Putamen (tissue), 1 donor: ENCODE results near the gene MCC.

Experiments used
- DNase-seq: peaks from one replicate; pipeline ENCODE4 v3.0.0-alpha.2; 2016; ENCODE audit warnings: low spot score

MCC gene

DNA sequence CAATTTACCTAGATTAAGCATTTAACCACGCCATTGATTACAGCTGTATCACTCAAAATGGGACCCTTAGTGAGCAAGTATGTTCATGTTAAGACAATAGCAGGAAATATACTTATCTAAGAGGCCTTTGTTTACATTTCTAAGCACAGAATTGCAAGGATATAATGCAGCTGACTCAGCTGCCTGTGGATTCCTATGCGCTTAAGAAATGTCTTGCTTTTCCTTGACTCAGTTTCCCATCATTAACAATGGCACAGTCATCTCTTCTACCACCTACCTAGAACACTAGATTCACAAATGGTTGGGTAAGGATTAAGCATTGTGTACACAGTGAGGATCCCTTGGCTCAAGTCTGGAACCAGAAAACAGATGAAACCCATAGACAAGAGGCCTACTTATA, 217.2 kb downstream of the MCC start:
- DNase-seq: no peak

- no peak for DNase-seq
Measured at GRCh38 chr5:113270086-113270485, 218.2 kb downstream of the MCC start.

DNA sequence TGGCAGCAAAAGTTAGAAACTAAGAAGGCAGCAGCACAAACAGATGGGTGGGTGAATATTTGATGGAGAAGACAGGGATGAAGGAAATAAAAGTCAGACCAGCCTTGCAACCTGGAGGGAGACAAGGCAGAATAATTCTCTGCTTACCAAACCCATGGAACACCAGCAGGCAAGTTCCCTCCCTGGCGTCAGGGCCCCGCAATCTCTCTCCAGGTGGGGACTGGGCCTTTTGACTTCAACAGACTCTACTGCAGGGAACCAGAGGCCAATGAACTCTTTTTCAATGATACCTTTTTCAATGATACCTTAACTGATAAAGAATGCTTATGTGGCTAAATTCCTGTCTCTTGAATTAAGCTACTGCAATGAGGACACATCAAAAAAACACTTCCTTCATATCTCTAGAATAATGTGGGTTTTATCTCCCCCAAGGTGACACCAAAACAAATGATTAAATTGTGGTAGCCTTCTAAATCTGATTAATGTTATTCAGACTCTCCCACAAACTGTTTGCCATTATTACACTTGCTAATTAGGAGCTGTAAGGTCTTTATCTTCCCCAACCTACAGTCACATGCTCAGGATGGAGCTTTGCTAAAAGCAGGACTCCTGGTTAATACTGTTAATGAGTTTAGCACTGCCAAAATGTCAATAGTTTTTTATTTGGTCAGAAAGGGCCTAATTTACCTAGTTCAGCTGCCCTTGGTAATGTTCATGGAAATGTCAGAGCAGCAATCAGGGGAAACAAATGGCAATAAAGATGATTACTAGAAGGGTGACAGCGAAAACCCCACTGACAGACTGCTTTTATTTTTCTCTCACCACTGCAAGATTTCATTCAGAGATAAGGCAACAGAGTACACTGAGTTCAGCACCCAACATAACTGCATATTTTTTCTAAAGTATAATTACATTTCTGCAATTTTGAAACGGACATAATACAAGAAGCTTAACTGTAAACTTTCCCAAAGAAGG, 218.9 kb downstream of the MCC start:
- no peak for DNase-seq

DNA sequence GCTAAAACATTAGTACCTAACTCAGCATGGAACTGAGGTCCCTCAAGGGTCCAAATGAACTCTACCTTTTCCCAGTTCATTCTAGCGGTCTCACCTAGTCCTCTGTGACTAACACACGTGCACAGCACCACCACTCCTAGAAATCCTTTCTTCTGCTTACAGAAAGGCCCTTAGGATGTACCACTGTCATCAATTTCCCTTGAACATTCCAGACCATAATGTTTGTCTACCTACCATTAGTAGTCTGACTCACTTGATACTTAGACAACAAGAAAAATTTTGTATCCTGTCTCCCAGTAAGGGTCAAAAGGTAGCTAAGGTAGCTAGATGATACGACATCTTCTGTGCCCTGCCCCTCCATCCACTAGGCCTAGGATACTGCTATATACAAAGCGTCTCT, 220.0 kb downstream of the MCC start:
- DNase-seq: no peak

- DNase-seq: no peak
Measured at GRCh38 chr5:113267361-113267900, 220.8 kb downstream of the MCC start.

DNA sequence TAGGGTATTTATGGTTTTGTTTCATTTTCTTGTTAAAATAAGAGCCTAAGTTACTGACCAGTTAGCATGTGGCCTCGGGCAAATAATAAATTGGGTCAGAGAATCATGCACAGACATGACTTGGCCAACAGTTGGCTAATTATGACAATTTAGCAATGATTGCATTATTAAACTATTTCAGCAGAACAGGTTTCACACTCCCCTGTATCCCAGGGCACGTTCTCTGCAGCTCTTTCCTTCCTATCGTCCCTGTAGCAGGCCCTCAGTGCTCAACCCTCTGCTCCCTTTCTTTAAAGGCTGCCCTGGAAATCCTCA, 221.4 kb downstream of the MCC start:
- DNase-seq: no peak

DNA sequence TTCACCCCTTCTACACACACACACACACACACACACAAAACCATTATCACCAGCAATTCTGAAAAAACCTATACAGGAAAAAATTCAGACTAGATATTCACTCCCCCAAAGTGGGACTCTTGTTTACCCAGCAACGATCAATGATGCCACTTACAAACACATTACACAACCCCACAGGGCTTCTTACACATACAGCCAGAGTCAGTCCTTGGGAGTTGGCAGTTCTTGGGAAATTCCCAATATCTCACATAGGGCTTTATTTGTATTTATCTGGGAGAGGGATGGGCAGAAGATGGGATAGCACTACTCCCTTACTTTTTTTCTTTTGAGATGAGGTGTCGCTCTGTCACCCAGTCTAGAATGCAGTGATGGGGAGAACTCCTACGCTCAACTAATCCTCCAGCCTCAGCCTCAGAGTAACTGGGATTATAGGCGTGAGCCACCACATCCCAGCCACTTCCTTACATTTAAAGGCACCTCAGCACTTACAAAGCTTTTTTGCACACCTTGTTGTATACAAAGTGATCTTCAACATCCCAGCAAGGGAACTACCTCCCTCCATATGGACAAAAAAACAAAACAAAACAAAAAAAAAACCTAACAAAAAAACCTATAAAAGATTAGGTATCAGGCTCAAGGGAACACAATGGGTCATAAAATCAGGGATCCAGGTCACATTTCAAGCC, 221.9 kb downstream of the MCC start:
- no peak for DNase-seq

- DNase-seq: no peak
Measured at GRCh38 chr5:113265190-113265589, 223.1 kb downstream of the MCC start.

DNA sequence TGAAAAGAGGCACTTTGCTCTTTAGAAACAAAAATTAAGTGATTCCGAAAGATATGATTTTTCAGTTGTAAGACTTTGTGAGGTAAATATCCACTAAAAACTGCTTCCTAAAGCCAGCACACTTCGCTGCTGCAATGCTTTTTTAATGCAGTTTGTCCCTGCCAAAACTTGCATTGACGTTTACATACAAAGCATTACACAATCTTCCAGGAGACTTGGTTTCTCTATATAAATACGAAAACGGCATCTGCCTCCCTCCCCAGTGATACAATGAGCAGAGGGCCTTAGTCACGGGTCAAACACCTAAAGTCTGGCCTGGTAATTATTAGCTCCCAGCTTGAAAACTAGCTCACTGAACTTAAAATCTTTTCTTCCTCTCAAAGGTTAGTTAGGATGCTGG, 224.2 kb downstream of the MCC start:
- no peak for DNase-seq

GRCh38 chr5:113263545-113263944, 224.7 kb downstream of the MCC start:
- no peak for DNase-seq

GRCh38 chr5:113262674-113263073, 225.6 kb downstream of the MCC start:
- DNase-seq: no peak

- DNase-seq: no peak
Measured at GRCh38 chr5:113259034-113259433, 229.2 kb downstream of the MCC start.

DNA sequence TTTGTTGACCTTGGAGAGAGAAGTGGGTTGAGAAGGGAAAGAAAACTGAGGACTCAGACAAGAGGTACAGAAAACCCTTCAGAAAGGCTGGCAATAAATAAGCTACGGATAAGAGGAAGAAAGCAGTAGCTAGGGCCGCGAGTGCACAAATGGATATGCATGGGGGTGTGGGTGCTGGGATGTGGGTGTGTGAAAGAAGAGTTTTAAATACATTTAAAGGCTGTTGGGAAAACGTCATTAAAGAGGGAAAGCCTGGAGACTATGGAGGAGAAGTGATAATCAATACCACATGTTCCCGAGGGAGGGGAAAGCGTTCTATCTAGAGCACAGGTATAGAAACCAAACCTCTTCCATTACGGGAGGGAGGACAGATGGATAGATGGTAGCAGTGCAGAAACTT, 230.7 kb downstream of the MCC start:
- no peak for DNase-seq

GRCh38 chr5:113256671-113257452, 231.4 kb downstream of the MCC start:
- DNase-seq: no peak

DNA sequence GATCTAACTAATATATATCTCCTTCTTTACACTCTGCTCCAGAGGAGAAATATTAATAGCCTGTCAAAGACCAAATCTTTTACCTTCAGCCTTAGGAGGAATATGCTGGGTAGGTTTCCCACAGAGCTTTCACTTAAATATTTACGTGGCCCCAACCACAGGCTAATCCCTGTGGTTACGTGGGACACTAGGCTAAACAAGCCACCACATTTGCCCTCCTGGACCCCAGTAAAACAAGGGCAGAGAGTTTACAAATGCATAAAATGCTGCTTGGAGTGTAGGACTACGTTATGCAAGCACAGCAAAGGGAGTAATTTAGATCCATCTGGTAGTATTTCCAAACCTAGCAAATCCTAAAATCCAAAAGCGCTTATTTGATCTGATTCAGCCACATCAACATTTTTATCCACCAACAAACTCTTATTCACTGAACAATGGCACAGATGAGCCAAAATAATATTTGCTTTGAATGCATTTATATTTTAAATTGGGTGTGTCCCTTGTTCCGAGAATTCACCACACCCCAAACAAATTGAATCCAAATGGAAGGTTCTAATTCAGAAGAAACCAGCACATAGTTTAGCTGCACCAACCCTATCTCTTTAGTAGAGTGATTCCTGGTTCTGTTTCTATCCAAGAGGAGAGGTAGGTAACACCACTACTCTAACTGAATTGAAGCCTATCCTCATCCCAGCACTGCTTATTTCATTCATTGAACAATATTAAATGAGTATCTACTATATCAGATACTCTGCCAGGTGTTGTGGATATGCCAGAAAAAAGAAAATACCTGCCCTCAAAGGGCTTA, 232.5 kb downstream of the MCC start:
- DNase-seq: no peak

DNA sequence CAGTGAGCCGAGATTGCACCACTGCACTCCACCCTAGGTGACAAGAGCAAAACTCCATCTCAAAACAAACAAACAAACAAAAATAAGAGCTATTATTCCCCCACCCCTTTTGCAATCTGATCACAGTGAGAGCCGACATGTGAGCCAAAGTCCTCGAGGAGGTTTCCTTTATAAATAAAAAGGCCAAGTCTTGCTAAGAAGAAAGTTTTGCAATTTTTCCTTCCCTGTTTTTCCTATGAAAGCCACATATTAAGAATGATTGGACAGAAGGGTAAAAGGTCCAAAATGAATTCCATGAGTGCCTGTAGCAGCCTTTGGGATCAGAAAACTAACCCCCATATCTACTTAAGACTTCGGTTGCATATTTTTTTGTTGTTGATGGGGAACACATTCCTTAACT, 233.1 kb downstream of the MCC start:
- no peak for DNase-seq

DNA sequence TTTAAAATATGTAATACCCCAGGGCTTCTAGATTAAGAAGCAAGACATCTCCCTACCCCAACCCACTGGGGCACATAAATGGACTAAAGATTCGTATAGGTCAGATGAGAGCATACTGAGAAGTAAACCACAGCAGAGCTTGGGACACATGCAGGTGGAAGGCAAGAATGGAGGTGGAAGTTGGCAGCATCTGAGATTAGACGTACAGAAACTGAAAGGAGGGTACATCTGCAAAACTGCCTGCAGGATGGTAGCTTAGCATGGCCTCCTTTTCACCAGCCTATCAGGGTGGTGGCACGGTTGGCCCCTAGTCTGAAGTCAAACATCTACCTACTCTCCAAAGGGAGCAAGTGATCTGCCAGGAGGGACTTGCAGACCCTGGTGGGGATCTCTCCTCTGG, 235.2 kb downstream of the MCC start:
- DNase-seq: no peak

GRCh38 chr5:113252066-113252465, 236.2 kb downstream of the MCC start:
- no peak for DNase-seq

DNA sequence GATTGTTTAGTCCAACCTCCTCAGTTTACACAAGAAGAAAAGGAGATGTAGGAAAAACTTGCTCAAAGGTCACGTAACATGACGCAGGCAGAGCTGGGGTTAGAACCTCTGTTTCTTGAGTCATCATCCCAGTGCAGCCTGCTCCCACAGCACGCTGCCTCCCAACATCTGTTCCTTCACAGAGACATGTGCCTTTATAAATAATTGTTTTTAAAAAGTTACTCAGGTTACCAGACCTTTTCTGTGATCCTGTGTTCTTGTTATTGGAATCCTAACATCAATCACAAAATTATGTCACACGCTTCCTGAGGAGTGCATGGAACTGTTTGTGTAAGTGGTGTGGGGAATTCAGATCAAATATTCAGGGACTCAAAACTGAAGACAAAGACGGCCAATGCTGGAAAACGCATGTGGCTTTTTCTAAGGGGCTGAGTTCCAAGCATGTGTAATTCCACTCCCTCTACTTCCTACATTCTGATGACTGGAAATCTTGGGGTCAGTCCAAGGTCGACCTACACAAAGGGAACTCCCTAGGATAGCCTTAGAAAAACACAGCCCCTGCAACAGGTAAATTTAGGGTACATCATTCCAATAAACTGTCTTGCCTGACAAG, 237.8 kb downstream of the MCC start:
- no peak for DNase-seq

GRCh38 chr5:113249206-113249605, 239.0 kb downstream of the MCC start:
- no peak for DNase-seq

DNA sequence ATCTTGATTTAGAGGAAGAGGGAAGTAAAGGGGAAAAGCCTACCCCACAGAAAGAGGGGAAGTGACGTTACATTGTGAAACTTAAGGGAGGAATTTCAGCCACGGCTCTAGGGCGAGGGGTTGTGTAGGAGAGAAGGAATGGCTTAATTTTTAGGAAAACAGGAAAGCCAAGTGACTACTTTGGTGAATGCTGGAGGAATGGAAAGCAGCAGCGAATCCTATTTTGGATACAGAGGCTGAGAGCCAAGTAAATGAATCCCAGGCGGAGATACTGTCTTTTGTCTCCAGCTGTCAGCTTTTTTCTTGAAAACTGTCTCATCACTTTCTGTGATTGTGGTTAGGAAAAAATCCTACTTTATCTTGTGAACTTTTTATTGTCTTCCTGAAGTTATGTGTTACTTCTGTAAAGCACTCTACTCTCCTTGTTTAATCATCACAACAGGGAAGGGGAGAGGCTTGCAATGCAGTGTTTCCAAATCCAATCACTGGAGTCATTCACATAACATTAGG, 241.8 kb downstream of the MCC start:
- DNase-seq: peak; percentile 6
